GM19240 (cell line): ENCODE measurements around the gene FRAS1.
"Not testable (repeated sequence)": the region's sequence is repeated elsewhere in the genome, so short reads cannot be mapped to it uniquely, and the experiment has no call there.

Experiments used
- DNase-seq: peaks from one replicate; pipeline ENCODE4 v3.0.0; 2011; ENCODE audit warnings: low spot score; ENCODE audit not compliant: insufficient read length

The FRAS1 gene

DNA sequence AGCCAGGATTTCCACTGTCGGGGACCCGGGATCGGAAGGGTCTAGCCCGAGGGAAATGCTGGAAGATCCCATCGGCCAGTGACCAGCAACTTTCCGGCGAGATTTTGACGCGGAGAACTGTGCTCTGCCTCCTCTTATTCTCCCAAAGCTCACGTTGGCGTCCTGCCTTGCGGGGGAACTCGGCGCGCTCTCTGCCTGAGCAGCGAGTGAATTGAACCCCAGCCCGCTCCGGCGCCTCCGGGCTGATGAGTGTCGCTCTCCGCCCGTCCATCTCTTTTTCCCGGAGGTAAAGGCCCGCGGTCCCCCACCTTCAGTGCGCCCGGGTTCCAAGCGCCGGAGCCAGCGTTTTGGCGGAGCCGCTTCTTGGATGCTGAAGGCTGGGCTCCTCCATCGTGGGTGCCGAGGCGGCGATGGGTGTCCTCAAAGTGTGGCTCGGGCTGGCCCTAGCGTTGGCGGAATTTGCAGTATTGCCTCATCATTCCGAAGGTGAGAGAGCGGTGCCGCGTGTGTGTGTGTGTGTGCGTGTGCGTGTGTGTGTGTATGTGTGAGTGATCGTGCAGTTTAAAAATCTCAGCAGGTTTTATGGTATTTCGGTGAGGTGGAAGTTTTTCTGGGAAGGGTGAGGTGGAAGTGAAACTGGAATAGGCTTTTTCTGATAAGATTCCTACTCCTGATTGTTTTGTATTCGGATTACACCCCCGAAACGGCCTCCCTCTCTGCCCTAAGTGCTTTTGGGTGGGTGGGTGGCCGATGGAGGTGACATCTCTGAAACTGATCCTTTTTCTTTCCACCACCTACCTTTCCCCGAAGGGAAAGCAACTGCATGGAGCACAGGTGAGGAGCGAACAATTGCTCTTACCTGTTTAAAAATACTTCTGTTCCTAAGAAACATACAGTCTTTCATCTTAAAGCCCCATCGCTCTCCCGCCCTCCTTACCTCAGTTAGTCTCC, 752 bp downstream of the FRAS1 start:
- no peak for DNase-seq

DNA sequence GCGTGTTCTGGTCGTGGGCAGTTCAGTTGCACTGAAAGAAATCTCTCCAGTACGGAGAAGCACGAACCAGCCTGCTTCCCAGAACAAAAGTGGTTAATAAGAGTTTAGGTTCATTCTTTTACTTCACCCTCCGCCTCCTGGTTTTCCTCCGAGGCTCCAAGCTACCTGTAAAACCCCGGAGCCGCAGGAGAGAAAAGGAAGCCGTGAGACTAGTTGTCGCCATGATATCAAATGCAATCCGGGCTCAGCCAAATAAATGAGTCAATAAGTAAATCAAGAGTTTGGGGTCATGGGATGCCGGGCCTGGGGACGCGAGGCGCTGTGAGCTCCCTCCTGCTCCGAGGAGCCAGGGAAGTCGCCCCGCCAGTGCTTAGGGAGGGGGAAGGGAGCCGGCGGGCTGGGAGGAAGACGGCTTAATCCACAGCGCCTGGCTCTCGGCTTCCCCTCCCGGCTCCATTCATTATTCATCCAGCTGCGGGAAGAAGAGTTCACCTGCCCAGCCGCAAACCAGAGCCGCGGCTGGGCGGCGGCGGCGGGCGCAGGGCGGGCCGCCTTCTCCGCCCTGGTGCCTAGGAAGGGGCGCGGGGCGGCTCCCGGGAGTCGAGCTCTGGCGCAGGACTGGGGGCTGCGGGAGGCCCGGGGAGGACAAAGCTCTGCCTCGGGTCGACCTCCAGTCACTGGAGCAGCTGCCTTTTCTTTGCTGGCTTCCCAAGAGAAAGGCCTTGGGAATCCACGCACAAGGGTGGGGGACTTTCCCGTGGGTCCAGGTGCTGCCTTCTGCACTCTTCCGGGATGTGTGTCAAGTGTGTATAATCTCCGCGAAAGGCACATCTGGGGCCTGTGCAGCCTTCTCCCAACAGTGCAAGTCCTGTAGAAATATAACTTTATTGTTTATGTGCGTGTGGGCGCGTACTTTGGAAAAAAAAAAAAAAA, 1.7 kb downstream of the FRAS1 start:
- DNase-seq, result no peak

DNA sequence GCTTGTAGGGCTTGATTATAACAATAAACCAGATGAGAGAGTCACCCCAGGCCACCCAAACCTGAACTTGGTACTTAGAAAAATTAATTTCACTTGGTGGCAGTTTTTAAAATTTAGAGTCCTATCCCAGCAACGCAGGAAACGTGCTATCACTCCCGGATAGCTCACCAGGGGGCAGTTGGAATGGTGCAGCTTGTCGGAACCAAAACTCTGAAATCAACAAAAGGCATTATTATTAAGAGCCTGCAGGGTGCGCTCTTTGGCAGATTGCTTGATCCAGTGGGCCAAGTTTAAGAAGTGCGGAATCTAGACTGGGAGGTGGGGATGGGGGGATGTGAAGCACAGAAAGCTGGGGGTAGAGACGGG, 2.4 kb downstream of the FRAS1 start:
- DNase-seq, result no peak

DNA sequence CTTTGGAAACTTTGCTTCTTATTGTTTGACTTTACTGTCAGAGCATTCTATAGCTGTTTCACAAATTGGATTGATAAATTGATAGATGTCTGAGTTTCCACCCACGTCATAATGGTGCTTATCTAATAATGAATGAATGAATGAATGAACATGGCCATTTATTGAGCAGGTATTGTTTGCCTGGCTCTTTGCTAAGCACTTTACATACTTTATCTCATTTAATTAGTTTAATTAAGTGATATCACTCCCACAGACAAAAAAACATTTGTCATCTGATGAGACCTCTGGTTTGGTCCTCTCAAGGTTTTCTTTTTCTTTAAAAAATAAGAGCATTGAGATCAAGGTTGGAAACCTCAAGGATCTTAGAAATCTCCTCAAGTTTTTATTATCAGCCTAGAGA, 2.8 kb downstream of the FRAS1 start:
- DNase-seq, result no peak

DNA sequence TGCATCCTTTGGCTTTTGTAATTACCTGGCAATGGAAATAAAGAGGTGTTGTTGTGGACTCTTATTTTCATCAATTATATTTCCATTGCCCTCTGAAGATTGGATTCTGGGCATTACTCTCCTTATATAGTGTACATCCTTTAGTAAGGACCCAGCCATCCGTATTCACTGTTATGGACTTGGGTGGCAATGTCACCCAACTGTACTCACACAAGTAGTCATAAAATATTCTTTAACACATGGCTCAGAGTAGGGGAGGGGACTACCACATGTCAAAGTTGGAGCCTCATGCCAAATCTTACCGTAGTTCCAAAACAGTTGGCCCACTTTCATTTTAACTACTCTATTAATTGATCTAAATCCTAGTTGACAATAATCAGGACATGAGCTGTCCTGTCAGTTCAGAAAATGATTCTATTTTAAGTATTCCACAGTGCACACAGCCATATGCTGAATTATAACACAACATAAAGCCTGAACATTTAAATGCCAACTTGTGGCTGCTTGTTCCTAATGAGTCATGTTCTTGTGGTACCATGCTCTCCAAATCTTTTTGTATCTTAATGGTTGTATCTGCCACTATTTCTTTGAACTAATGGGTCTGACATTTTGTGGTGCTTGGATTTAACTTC, 4.9 kb downstream of the FRAS1 start:
- no peak for DNase-seq

DNA sequence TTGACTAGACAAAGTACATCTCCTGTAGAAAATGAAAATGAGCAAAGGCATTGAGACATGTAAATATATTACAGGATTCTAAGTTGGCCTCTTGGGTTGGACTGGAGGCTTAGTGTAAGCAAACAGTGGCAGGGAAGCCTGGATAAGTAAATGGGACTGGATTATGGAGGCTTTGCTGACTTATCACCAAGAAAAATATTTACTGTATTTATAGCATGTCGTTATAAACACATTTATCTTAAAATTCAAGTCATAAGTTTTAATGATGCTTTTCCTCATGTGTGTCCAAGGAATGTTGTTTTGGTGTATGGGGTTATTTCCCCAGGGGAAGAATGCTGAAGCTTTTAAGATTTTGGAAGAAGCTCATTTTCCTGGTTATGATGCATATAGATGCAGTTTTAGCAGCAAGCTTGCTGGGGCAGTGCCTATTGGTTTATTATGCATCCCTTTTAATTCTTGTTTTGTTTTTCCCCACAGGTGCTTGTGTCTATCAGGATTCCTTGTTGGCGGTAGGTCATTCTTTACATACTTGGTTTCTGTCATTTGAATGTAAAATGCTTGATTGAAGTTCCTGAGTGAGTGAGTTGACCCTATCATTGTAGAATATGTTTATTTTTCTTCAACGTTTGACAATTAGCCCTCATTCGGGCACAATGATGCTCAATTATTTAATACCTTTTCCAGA, 8.5 kb downstream of the FRAS1 start:
- no peak for DNase-seq

DNA sequence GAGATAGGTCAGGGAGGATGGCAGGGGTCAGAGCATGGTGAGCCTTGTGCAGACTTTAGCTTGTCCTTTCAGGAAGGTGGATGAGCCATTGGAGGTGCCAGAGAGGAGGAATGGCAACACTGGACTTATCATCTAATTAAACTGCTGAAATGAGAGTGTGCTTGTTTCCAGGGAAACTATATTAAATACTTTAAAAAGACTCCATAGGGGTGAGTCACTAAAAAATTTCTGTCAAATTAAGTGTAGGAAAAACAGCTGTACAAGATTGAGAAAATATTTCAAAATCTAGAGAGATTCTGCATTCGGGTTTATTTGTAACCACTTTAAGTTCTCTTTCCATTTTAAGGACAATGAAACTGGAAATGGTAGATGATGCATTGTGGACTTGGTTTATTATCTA, 11.4 kb downstream of the FRAS1 start:
- no peak for DNase-seq

DNA sequence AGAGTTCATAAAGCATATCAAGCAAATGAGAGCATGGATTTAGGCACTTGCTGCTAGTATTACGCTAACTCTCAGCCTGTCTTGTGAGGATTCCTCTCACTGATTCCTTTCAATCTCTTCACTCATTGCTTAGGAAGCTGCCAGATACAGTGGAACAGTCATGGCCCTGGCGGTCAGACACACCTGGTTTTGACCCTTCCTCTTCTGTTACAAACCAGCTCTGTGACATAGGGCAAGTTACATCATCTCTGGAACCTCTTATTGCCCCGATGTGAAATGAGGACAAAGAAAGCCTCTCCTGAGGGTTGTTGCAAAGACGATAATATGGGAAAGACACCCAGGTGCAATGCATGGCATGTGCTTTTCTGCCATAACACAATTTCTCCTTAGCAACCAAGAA, 12.2 kb downstream of the FRAS1 start:
- no peak for DNase-seq

DNA sequence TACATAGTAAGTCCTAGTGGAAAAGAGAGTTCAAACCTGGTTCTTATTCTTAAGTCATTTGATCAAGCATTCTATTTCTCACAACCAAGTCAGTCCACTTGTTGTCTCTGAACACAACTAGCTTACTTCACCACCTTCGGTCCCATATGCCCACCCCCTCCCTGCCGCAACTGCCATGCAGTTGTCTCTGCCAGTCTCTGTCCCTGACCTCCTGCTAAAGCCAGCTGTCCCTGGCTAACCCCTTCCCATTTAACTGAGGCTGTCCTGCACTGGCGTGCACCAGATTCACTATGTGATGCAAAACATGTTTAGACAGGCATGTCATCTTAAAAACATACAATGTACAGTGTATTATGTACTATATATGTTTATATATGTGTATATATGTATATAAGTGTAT, 12.7 kb downstream of the FRAS1 start:
- DNase-seq, result no peak

DNA sequence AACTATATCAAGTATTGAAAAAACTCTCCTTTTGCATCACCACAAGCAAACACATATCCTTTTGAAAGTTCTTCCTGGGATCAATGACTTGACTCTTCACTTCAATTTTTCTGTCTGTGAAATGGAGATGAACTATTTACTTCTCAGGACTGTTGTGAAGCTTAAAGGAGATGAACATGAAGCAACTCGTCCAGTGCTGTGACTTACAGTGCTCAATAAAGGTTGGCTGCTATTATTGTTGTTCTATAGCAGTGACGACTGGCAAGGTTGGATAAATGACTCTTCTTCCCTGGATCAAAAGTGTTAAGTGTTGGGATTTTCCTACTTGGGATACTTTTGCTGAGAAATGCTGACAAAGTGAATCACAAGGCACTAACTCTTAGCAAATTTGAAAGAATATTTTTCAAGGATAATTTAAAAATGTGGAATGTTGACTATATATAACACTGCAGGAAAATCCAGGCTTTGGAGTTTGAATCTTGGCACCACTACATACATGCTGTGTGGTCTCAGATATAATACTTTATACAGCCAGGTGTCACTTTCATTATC, 13.7 kb downstream of the FRAS1 start:
- DNase-seq, result no peak

DNA sequence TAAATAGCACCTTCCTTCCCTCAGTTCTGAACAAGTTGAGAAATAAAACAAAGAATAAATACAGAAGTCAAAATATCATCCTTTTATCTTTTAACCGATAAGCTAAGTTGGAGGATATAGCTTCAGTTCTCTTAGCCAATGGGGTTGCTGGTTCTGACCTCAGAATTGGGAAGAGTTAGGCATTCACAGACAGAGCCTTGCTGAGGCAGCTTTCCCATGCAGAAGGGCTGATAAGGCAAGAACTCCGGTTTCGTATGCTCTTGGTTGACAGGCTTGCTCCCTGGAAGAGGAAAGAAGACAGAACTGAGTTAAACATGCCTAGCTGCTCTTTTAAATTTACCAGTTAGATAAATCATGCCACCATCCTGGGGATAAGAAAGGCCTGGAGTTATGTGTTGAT, 17.6 kb downstream of the FRAS1 start:
- DNase-seq, result no peak

DNA sequence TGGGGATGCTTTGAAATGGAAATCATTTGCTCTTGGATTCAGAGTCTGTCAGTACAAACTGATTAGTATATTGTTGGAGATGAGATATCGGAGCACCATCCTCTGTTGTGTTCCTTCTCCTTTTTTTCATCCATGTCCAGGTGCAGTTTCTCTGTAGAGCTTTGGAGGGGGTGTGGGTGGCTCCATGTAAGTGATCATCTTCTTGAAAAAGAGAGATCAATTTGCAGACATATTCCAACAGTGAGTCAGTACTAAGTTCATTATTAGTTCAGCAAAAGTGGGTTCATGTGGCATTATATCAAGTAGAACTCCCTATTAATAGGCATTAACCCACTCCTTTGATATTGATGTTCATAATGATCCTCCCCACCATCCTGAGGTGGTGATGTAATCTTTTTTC, 18.9 kb downstream of the FRAS1 start:
- DNase-seq, result no peak

DNA sequence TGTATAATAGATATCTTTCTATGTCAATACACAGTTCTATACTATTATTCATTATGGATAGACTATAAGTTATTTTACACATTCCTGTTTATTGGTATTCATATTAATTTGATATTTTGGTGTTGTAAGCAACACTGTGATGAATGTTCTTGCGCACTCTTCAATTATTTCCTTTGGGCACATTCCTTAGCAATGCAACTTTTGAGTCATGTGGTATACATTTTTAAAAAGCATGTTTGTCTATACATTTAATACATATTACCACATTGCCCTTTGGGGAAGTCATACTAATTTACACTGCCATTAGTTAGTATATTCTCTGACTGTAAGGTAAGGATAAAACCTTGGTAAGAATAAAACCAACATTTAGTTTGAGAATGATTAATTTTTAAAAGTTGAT, 21.0 kb downstream of the FRAS1 start:
- no peak for DNase-seq

DNA sequence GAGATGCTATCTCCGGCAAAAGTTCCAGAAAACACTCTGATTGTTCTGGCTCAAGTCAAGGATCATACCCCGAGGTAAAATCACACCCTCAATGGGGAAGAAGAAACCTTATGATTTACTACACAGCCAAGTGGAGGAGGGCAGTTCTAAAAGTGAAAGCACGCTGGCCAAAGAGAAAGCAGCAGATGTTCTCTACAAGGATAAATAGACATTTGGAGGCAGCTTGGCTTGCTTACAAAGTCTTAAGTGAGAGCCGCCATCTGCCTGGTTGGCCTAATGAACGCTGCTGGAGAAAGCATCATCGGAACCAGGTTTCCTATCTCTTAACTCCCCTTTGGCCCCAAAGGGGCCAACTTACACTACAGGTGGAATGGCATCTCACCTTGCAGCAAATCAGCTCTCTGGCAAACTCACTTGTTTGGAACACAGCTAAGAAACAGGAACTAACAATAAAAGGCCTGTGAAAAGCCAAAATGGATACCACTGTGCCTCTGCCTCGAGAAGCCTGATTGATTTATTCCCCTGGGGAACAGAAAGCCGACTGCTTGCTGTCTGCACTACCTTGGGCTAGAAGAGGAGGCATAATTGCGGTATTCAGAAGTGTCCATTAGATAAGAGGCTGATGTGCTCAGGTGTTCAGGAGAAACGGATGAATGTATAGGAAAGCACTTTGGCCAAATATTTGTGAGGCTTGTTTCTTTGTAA, 22.8 kb downstream of the FRAS1 start:
- DNase-seq, result no peak

DNA sequence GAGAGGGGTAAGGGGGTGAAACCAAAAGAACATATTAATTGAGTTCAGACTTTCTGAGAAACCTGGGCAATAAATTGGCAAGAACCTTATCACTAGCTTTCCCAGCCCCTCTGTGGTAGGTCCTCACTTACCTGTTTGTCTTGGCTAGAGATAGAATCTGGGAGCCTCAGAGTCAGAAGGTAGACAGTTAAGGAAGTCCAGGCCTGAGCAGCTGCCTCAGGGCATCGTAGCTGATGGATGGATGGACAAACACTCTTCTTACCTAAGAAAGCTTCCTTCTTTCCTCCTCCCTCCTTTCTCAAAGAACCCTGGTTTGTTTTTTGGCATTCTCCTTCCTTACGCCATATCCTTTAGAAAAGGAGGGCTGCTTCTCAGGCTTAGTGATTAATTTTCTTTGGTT, 24.4 kb downstream of the FRAS1 start:
- no peak for DNase-seq

DNA sequence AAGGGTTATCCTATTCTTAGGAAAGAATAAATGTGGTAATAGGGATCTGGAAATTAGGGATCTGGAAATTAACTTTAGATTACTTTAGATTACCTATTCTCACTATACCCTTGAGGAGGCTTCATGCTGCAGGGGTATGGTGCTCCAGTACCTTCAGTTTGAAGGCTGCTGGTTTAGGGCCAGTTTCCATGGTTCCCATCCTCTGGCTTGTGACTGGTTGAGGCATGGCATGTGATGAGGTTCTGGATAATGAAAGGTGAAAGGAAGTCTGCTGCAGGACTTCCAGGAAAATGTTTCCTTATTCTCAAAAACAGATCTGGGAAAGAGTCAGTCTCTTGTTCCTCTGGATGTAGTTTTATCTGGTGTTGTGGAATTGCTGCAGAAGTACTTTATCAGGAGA, 25.9 kb downstream of the FRAS1 start:
- DNase-seq, result no peak

DNA sequence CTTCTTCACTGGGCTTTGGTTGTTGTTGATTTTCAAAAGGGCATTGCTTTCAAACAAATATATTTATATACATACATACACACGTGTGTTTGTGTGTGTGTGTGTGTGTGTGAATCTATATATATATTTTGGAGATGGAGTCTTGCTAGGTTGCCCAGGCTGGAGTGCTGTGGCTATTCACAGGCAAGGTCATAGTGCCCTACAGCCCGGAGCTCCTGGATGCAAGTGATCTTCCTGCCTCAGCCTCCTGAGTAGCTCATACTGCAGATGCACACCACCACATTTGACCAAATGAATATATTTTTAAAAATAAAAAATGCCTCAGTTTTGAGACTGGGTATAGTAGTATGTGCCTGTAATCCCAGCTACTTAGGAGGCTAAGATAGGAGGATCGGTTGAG, 34.4 kb downstream of the FRAS1 start:
- no peak for DNase-seq

DNA sequence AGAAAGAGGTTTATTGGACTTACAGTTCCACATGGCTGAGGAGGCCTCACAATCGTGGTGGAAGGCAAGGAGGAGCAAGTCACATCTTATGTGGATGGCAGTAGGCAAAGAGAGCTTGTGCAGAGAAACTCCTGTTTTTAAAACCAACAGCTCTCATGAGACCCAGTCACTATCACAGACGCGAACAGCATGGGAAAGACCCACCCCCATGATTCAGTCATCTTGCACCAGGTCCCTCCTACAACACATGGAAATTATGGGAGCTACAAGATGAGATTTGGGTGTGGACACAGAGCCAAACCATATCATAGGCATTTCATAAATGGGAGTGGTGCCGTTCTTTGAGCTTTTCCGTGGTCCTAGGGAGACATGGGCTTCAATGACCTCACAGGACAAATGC, 35.2 kb downstream of the FRAS1 start:
- DNase-seq, result not testable (repeated sequence)

DNA sequence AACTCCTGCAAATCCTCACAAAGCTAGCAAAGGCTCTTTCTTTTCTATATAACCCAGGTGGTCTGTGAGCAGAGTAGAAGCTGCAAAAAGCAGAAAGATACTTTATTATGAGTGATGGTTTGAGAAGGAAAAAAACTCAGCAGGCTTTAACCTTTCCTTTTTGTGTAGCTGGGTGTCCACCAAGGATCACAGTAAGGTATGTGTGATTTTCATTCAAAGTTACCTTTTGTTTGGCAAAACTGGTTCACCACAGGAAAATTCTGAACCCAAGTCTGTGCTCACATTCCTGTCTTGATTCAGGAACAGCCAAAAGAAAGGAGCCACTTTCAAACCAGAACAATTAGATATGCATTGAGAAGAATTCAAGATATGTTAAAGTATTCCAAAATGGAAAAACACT, 35.7 kb downstream of the FRAS1 start:
- DNase-seq, result no peak

DNA sequence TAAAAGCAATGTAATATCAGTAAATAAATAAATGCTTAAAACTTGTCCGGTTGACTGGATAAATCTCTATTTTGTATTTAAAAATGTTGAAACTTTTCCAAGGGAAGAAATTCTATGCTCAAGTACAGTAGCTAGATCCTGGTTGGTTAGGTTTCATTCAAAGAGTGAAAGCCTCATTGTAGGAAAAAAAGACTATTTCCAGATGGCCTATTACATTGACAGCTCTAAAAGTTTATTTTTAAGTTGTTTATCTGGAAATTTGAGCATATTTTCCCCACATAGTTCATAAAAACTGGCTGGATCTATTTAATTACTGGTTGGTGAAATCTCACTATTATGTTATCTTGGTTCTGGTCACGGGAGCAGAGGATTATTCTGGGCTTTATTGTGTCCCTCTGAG, 38.0 kb downstream of the FRAS1 start:
- DNase-seq, result no peak
